Keratinocyte (primary cell): ENCODE results near the gene ZBTB21.

Source experiments
- CTCF ChIP-seq, 3 experiments: IDR thresholded peaks in 1 of 3; conservative IDR thresholded peaks in 1 of 3; optimal IDR thresholded peaks in 1 of 3; 2 replicates in 2 of 3; 3 replicates in 1 of 3; pipeline versions ENCODE3 to v1.5.1; 2011; ENCODE audit warnings: low read length in 3 of 3, mild to moderate bottlenecking in 3 of 3, moderate library complexity in 2 of 3, control low read depth in 1 of 3, inconsistent platforms in 1 of 3; ENCODE audit not compliant: insufficient read depth in 2 of 3; ENCODE audit errors: extremely low read depth in 1 of 3
- EZH2 ChIP-seq: IDR thresholded peaks from one replicate; pipeline ENCODE4 v1.6.1; 2012; ENCODE audit warnings: inconsistent platforms, mild to moderate bottlenecking, low read length, moderate library complexity

GRCh38 chr21:42012763-42013329 lies 2.7 kb upstream of the ZBTB21 start:
- TF ChIP-seq CTCF (optimal IDR thresholded peaks at IDR 0.05 in 1 of 3, IDR thresholded peaks at IDR 0.05 in 1 of 3, conservative IDR thresholded peaks at IDR 0.05 in 1 of 3; ENCODE audit: extremely low read depth in 1 of 3, insufficient read depth in 2 of 3, low read length in 3 of 3) (no peak), EZH2 (no peak)
